Stimulated activated naive CD8-positive, alpha-beta T cell treated with anti-CD3 and anti-CD28 coated beads, Interleukin-15, Interleukin-2, amounts not matched to agents 100 ng/mL and 50 ng/mL, for 24 hours (primary cell): Measurements from ENCODE around the gene LGALS9.
"Not testable (repeated sequence)": the region's sequence is repeated elsewhere in the genome, so short reads cannot be mapped to it uniquely, and the experiment has no call there.

ENCODE experiments used
- H3K27ac Mint-ChIP-seq: one replicate; pipeline ENCODE4 v1.8.0; 2021; ENCODE audit warnings: mild to moderate bottlenecking, mixed read lengths
- H3K27me3 Mint-ChIP-seq: one replicate; pipeline ENCODE4 v1.8.0; 2021; ENCODE audit warnings: mixed read lengths
- H3K36me3 Mint-ChIP-seq: one replicate; pipeline ENCODE4 v1.8.0; 2021; ENCODE audit warnings: low read depth, mixed read lengths
- H3K4me1 Mint-ChIP-seq: one replicate; pipeline ENCODE4 v1.8.0; 2021; ENCODE audit warnings: low read depth, mixed read lengths
- H3K4me3 Mint-ChIP-seq: one replicate; pipeline ENCODE4 v1.8.0; 2021; ENCODE audit warnings: mild to moderate bottlenecking, mixed read lengths
- H3K9me3 Mint-ChIP-seq: one replicate; pipeline ENCODE4 v1.8.0; 2021; ENCODE audit warnings: mixed read lengths

Gene LGALS9

DNA sequence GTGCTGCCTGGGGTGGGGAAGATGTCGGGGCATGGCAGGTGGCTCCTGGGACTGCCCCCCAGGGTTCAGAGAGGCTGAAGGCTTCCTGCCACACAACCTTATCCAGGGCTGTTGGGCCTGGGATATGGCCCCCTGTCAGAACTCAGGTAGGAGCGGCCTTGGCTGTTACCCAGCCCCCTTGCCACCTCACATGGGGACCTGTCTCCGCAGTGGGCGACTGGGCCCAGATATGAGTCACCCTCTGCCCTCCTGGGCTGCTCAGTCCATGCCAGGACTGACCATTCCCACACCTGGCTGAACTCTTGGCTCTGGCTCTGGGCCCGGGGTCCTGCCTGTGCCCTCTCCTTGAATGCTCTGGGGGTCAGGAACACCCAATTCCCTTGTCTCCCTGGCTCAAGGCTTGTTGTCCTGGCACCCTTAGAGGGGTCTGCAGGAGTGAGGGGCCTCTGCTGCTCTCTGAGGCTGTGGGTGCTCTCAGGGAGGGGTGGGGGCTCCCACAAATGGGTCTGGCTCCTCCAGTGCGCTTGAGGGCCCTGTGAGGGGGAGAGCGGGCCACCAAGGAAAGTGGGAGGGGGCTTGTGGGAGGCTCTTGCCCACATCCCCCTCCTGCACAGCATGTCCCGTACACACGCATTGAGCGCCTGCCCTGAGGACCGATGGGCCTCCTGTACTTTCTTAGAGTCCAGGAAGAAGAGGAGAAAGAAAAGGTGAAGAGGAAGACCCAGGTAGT is 36.0 kb downstream of the LGALS9 start:
- Mint-ChIP-seq H3K4me3 (no peak overlapping the region), H3K27ac (no peak overlapping the region), H3K27me3 (no peaks in the 10 kb centered on the region), H3K36me3 (no peaks in the 10 kb centered on the region), H3K4me1 (no peaks in the 10 kb centered on the region), H3K9me3 (no peaks in the 10 kb centered on the region)

DNA sequence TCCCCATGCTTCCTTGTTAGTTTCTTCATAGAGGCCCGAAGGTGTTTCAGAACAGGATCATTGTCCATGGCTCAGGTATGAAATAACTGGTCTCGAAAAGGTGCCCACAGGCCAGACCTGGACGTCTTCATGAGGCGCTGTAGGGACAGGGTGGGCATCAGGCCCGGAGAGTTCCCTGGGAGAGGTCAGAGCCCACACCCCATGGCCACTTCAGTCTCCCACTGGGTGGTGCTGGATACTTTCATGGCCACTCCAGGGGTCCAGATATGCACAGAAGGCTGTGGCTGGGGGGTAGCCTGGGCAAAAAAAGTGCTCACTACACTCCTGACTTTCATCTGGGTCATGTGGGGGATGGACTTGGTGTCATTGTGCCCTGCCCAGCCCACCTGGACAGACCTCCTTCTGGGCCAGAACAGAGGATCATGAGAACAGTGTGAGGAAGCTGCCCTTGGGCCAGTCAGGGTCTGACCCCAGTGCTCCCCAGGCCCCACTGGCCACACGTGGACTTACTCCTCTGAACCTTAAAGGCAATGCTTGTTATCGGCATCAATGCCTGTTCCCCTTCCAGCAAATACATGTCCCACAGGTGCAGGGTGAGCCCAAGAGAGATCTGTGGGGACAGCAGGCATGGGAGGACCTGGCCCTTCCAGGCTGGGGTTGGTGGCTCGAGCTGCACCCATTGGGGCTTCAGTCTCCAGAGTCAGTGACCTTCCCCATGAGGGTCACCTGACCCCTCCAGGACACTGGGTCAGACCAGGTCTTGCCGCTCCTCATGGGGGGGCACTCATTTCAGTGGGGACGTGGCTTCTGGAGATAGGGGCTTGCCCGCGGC is 36.9 kb downstream of the LGALS9 start:
- Mint-ChIP-seq H3K4me1 (no peaks in the 10 kb centered on the region), H3K27me3 (no peaks in the 10 kb centered on the region), H3K9me3 (no peaks in the 10 kb centered on the region), H3K4me3 (no peak overlapping the region), H3K27ac (no peak overlapping the region), H3K36me3 (no peaks in the 10 kb centered on the region)

DNA sequence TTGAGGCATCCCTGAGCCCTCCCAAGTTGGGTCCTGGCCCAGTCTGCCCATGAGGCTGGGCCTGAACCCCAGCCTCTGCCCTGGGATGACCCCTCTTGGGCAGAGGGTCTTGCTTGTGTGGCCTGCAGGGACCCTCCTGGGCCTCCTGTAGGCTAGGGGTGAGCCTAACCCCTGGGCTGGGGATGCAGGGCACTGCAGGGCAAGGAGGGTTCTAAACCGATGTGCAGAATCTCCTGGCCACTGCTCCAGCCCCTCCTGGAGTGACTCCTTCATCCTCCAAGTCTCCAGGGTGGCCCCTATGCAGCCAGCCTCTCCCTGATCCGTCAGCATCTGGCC is 37.5 kb downstream of the LGALS9 start:
- Mint-ChIP-seq H3K4me1 (no peaks in the 10 kb centered on the region), H3K27ac (no peak overlapping the region), H3K4me3 (no peak overlapping the region), H3K27me3 (no peaks in the 10 kb centered on the region), H3K9me3 (no peaks in the 10 kb centered on the region), H3K36me3 (no peaks in the 10 kb centered on the region)

DNA sequence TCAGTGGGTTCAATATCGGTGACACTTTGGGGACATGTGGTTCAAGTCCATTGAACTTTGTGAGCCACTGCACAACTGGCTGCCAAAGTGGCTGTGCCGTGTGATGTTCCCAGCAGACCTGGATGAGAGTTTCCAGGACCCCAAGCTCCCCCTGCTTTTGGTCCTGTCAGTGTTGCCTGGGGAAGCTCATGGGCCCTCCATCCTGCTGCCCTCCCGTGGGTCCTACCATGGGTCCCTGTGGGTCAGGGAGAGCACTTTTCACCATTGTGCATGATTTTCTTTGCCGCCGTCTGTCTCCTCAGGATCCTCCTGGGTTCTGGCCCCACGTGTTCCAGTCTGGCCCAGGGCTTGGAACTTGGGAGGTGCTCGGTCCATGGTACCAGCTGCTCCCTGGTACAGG is 38.1 kb downstream of the LGALS9 start:
- Mint-ChIP-seq H3K36me3 (no peaks in the 10 kb centered on the region), H3K4me3 (no peak overlapping the region), H3K27ac (no peak overlapping the region), H3K27me3 (no peaks in the 10 kb centered on the region), H3K4me1 (no peaks in the 10 kb centered on the region), H3K9me3 (no peaks in the 10 kb centered on the region)

GRCh38 chr17:27669850-27670249 is 38.9 kb downstream of the LGALS9 start:
- no peaks in the 10 kb centered on the region for H3K27me3 Mint-ChIP-seq
- no peak overlapping the region for H3K27ac Mint-ChIP-seq
- H3K36me3 Mint-ChIP-seq: no peaks in the 10 kb centered on the region
- no peaks in the 10 kb centered on the region for H3K4me1 Mint-ChIP-seq
- H3K4me3 Mint-ChIP-seq: no peak overlapping the region
- no peaks in the 10 kb centered on the region for H3K9me3 Mint-ChIP-seq

DNA sequence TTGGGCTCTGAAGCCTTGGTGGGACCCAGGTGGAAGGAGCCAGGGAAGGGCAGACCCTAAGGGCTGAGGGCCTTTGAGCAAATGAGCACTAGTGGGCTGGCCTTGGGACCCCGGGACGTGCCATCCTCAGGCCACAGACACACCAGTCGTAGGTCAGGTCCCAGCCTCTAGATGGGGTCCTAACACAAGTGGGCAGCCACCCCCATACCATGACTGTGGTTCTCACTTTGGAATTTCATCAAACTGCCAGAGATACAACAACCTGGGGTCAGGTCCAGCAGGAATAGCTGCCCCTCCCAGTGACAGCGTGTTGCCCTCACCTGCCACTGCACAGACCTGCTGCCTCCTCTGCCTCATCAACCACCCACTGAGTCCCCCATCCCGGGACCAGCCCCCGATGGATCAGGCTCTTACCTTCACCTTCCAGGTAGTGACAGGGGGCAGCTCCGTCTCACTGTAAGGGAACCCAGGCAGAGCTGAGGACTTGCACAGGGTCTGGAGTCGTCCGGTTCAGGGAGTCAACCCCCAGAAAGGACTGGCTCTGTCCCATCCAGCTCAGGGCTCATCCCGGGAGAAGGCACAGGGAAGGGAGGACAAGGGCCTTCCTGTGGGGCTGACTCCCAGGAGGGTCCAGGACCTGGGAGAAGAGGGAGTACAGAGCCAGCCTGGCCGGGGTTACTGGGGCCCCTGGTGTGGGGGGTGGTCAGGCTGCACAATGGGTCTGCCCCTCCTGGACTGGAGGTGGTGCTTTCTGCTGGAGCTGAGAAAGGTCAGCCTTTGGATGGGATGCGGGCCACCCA is 40.0 kb downstream of the LGALS9 start:
- H3K27ac Mint-ChIP-seq: no peak overlapping the region
- H3K27me3 Mint-ChIP-seq: no peaks in the 10 kb centered on the region
- H3K36me3 Mint-ChIP-seq: no peaks in the 10 kb centered on the region
- H3K4me1 Mint-ChIP-seq: no peaks in the 10 kb centered on the region
- no peak overlapping the region for H3K4me3 Mint-ChIP-seq
- no peaks in the 10 kb centered on the region for H3K9me3 Mint-ChIP-seq

DNA sequence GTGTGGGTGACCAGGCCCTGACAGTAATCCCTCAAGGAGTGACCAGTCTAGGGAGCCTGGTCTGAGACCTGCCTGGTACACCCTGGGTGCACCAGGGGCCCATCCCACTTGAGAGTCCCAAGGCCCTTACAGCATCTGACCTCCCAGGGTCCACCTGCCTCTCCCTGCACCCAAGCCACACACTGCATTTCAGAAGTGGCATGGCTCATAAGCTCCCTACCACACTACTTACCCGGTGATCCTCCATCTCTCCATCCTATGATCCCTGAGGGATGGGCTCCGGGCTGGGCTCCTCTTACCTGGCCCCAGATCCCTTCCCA is 40.6 kb downstream of the LGALS9 start:
- Mint-ChIP-seq H3K27me3 (no peaks in the 10 kb centered on the region), H3K36me3 (no peaks in the 10 kb centered on the region), H3K4me3 (no peak overlapping the region), H3K27ac (no peak overlapping the region), H3K4me1 (no peaks in the 10 kb centered on the region), H3K9me3 (no peaks in the 10 kb centered on the region)

DNA sequence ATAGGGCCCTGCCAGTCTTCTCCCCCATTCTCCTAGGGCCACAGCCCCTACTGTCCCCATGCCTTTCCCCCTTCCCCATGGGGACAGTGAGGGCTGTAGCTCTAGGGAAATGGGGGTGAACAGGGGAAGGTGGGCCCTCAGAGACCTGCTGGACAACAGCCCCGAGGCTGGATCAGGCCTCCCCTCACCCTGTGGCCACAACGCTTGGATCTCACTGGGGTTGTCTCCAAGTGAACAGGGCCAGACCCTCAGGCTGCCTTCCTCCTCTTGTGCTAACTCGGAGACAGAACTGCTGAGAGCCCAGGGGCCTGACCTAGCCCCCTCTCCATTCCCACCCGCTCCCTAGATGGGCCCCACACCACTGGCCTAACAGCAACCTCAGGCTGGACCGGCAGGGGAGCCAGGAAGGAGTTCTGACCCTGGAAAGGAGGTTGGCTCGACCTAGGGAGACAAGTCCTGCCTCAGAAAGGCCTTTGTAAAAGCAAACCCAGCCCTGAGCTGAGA is 41.0 kb downstream of the LGALS9 start:
- not testable (repeated sequence) for H3K27ac Mint-ChIP-seq, H3K27me3 Mint-ChIP-seq, H3K36me3 Mint-ChIP-seq, H3K4me1 Mint-ChIP-seq, H3K4me3 Mint-ChIP-seq, H3K9me3 Mint-ChIP-seq

- Mint-ChIP-seq H3K36me3 (no peaks in the 10 kb centered on the region), H3K27me3 (no peaks in the 10 kb centered on the region), H3K4me1 (no peaks in the 10 kb centered on the region), H3K27ac (no peak overlapping the region), H3K4me3 (no peak overlapping the region), H3K9me3 (no peaks in the 10 kb centered on the region)
Measured at GRCh38 chr17:27674335-27674734, 43.3 kb downstream of the LGALS9 start.

DNA sequence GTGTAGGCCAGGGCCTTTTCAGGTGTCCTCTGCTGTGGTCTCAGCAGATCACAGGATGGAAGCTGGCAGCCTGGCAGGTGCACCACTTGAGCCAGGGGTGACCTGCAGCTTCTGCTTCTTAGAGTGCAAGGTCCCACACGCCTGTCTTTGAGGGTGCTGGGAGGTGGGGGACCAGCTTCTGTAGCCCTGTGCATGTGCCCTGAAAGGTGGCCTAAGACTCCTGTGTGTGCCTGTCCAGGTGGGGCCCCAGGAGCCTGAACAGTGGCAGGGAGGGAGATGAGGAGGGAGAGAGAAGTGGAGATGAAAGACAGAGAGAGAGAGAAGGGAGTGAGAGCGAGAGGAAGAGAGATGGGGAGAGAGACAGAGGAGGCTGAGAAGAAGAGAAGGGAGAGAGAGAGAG is 46.2 kb downstream of the LGALS9 start:
- Mint-ChIP-seq H3K9me3 (no peaks in the 10 kb centered on the region), H3K27me3 (no peaks in the 10 kb centered on the region), H3K4me1 (no peaks in the 10 kb centered on the region), H3K36me3 (no peaks in the 10 kb centered on the region), H3K4me3 (no peak overlapping the region), H3K27ac (no peak overlapping the region)

- H3K4me1 Mint-ChIP-seq, H3K36me3 Mint-ChIP-seq, H3K4me3 Mint-ChIP-seq, H3K27ac Mint-ChIP-seq: not testable (repeated sequence)
- H3K27me3 Mint-ChIP-seq: peaks cover 47% of the 10 kb centered on the region
- H3K9me3 Mint-ChIP-seq: peaks cover 25% of the 10 kb centered on the region
Measured at GRCh38 chr17:27686322-27686721, 55.3 kb downstream of the LGALS9 start.

DNA sequence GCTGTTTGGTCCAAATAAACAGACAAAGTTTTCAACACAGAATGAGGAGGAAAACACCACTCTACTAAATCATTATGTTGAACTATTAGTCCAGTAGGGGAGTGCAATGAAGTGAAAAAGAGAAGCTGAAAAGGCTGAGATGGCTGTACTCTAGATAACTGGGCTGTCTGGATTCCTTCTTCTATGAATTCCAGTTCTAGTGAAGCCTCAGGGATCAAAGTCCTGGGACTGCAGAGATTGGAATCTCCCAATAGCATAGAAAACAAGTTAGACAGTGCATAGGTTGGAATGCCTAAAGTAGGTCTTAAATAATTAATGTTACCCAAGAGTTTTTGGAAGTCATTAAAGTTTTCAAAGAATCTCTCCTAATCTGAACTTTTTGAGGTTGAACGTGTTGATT is 59.9 kb downstream of the LGALS9 start:
- H3K27ac Mint-ChIP-seq: no peak overlapping the region
- H3K36me3 Mint-ChIP-seq: peaks cover 8% of the 10 kb centered on the region
- H3K4me1 Mint-ChIP-seq: no peaks in the 10 kb centered on the region
- H3K9me3 Mint-ChIP-seq: peaks cover 28% of the 10 kb centered on the region
- H3K4me3 Mint-ChIP-seq: no peak overlapping the region
- H3K27me3 Mint-ChIP-seq: peaks cover 28% of the 10 kb centered on the region

DNA sequence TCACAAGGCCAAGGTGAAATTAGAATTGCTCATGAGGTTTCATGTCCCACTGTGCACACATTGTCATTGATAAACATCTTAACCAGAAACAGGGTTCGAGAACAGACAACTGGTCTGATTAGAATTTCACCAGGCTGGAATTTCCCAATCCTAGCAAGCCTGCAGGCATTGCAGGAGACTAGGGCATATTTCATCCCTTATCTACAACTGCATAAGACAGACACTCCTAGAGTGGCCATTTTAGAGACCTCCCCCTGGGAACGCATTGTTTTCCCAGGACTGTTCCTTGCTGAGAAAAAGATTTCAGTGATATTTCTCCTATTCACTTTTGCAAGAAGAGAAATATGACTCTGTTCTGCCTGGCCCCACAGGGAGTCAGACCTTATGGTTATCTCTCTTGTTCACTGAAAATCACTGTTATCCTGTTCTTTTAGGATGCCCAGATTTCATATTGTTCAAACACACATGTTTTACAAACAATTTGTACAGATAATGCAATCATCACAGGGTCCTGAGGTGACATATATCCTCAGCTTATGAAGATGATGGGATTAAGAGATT is 64.3 kb downstream of the LGALS9 start:
- not testable (repeated sequence) for H3K36me3 Mint-ChIP-seq, H3K4me3 Mint-ChIP-seq, H3K27ac Mint-ChIP-seq, H3K27me3 Mint-ChIP-seq, H3K4me1 Mint-ChIP-seq
- H3K9me3 Mint-ChIP-seq: peaks cover 25% of the 10 kb centered on the region
